Raji (cell line): ENCODE results near the gene PANK4.
A peak's percentile ranks its signal among the peaks of the same experiment; 100 is the strongest.

ENCODE experiments used
- POLR2A ChIP-seq: IDR thresholded peaks from 2 replicates; pipeline ENCODE4 v1.6.1; 2011; ENCODE audit warnings: low read depth, low read length, control low read depth; ENCODE audit not compliant: insufficient read depth

Gene PANK4

DNA sequence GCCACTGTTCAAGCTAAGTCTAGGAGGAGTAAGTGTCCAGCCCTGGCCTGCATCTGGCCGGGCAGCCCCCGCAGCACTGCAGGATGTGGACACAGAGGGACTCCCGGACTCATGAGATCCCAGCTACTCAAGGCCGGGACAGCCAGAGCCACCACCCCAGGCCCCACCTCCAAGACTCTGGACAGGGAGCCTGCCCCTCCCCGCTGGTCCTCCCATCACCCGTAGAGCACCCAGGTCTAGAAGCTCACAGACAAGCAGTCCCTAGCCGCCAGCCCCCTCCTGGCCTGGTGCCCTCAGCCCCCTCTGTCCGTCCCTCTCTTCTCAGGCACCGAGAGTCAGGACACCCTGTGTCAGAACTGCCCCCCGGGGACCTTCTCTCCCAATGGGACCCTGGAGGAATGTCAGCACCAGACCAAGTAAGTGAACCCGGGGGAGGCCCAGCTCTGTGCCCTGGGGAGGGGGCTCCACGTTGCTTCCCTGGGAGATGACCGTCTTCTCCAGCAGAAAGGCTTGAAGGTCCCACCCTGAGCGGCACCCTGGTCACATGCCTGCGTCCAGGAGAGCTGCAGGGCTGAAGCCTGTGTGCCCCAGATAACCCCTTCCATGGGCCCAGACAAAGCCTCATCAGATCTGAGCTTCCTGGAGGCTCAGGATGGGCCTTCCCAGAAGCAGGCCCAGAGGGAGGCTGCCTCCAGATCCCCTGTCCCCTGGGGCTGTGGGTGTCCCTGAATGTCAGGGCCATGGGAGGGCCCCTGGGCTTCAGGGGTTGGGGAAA lies 34.1 kb upstream of the PANK4 start:
- TF ChIP-seq POLR2A, result no peak

DNA sequence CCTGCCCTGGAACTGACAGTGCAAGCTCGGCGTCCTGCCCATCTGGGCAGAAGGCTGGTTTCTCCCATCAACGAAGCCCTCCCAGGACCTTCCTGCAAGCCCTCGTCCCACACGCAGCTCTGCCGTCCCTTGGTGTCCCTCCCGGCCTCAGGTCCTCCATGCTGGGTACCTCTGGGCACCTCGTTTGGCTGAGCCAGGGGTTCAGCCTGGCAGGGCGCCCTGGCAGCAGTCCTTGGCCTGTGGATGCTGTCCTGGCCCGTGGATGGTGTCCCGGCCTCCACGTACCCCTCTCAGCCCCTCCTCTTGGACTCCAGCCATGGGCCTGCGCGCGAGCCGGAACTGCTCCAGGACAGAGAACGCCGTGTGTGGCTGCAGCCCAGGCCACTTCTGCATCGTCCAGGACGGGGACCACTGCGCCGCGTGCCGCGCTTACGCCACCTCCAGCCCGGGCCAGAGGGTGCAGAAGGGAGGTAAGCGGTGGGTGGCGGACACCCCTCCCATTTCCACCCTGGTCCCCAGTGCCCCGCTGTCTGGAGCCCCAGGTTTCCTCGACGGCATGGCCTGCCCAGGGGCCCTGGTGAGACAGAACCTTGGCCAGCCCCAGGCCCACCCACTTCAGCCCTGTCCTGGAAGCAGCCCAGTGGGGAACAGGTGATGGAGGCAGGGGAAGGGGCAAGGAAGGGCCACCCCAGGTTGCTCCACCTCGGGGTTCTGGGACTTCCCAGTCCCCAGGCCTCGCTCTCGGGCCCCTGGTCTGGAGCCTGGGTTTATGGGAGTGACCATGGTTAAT lies 33.3 kb upstream of the PANK4 start:
- TF ChIP-seq POLR2A, result no peak

DNA sequence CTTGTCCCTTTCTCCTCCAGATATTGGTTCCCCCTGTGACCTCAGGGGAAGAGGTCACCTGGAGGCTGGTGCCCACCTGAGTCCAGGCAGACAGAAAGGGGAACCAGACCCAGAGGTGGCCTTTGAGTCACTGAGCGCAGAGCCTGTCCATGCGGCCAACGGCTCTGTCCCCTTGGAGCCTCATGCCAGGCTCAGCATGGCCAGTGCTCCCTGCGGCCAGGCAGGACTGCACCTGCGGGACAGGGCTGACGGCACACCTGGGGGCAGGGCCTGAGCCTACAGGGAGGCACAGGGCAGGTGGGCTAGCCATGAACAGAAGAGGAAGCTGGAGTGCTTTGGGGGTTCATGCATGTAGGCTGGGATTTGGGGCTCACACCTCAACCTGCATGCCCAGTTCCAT lies 32.5 kb upstream of the PANK4 start:
- TF ChIP-seq POLR2A, result no peak

DNA sequence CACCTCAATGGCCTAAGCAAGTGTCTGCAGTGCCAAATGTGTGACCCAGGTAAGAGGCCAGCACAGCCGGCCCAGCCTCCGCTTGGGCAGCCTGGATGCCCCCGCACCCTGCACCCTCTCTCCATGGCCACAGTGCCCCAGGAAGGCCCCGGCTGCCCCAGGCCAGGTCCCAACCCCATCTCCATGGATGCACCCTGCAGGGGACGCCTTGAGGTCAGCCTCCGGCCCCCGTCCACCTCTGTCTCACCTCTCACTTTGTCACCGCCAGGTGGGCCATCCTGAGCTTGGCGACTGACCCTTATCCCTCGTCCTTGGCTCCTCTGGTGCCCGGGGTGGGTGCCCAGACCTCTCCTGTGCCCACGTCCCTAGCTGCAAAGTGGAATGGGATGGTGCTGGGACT lies 32.0 kb upstream of the PANK4 start:
- TF ChIP-seq POLR2A, result no peak

DNA sequence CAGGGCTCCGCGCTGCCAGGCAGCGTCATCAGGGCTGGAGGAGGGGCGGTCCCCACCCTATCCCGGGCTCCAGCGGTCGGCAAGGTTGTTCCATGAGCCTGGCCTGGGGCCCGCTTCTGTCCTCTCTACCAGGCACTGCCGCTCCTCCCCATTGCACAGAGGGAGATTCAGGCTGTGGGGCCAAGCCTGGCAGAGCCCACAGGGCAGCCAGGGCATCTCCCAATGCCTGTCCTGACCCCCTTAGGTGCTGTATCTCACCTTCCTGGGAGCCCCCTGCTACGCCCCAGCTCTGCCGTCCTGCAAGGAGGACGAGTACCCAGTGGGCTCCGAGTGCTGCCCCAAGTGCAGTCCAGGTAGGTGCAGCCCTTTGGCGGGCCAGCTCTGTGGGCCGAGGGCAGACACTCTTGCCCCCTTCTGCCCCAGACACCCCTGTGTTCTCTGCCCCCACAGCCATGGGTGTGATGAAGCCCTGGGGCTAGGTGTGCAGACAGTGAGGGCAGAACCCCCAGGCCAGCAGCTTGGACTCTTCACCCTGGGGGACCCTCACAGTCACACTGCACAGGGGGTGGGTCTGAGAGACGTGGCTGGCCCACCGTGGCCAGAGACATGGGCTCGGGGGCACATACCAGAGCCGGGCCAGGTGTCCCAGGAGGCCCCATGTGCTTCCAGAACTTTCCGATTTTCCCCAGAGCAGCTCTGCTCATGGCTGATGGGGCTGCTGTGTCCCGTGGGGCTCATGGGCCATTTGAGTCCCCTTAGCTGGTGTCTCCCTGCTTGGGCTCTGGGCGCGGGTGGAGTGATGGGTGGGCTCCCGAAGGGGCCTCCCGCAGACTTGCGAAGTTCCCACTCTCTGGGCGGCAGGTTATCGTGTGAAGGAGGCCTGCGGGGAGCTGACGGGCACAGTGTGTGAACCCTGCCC lies 31.3 kb upstream of the PANK4 start:
- no peak for TF ChIP-seq POLR2A

DNA sequence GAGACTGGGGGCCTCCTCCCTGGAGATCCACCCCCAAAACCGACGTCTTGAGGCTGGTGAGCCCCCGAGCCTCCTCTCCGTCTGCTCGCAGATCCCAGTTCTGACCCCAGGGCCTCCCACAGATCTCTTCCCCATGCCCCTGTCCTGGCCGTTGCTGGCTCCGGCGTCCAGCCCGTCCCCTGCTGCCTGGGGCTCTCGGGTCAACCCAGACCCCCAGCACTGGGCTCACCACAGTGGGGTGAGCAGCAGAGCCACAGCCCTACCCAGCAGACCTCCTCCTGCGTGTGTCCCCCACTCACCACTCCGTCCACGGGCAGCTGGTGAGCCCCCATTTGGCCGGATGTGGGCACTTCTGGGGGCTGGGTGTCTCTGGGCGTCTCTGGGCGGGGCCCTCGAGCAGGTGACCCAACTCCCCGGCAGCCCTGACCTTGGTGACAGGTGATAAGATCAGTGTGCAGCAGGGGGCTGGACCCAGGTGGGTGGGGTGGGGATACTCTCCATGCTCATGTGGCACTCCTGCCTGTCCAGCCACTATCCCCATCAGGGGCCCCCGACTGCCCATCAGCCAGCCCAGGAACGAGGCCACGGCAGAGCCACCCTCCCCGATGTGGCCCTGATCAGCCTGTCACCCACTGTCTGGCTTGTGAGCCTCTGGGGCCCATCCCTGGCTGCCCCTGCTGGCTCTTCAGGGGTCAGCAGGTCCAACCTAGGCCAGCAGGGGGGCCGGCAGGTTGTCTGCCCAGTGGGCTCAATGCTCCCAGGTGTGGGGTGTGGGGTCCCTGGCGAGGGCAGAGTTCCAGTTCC lies 30.5 kb upstream of the PANK4 start:
- 0 out of 2 replicates have a peak, but pooled peaks have one; percentile 44 for TF ChIP-seq POLR2A

DNA sequence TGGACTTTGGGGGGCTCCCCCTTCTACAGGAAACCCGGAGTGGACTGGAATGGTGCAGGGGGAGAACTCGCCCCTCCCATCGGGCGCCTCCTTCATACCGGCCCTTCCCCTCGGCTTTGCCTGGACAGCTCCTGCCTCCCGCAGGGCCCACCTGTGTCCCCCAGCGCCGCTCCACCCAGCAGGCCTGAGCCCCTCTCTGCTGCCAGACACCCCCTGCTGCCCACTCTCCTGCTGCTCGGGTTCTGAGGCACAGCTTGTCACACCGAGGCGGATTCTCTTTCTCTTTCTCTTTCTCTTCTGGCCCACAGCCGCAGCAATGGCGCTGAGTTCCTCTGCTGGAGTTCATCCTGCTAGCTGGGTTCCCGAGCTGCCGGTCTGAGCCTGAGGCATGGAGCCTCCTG lies 29.9 kb upstream of the PANK4 start, which contains the start of gene TNFRSF14:
TNFRSF14 (plus strand) TSS at position 95 of the 401 bp plus-strand sequence; CDS start at position 389, 294 bp downstream.
- TF ChIP-seq POLR2A, result peak; percentile 61

DNA sequence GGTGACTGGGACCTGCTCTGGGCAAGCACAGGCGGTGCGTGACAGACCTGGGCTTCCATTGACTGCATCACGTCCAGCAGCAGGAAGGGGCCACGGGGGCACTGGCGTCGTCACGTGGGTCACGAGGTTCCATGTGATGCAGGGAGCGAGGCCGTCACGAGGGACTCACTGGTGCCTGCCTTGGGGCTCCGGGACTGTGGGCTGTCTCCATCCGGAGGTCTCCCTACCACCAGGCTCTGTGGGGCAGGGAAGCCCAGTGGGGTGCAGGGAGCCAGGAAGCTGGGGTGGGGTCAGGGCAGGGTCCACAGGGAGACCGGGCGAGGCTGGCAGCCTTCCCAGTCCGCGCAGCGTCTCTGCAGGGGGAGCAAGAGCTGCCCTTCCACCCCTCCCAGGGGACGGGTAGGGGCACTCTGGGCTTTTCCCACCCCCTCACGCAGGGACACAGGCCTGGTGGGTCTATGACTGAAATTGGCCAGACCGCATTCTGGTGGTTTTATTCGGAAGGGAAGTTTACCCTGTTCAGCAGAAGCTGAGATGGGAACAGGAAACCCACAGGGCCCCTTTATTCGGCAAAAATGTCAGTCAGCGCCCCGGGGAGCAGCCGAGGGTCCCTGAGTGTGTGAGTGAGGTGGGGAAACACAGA lies 29.4 kb upstream of the PANK4 start:
- no peak for TF ChIP-seq POLR2A

DNA sequence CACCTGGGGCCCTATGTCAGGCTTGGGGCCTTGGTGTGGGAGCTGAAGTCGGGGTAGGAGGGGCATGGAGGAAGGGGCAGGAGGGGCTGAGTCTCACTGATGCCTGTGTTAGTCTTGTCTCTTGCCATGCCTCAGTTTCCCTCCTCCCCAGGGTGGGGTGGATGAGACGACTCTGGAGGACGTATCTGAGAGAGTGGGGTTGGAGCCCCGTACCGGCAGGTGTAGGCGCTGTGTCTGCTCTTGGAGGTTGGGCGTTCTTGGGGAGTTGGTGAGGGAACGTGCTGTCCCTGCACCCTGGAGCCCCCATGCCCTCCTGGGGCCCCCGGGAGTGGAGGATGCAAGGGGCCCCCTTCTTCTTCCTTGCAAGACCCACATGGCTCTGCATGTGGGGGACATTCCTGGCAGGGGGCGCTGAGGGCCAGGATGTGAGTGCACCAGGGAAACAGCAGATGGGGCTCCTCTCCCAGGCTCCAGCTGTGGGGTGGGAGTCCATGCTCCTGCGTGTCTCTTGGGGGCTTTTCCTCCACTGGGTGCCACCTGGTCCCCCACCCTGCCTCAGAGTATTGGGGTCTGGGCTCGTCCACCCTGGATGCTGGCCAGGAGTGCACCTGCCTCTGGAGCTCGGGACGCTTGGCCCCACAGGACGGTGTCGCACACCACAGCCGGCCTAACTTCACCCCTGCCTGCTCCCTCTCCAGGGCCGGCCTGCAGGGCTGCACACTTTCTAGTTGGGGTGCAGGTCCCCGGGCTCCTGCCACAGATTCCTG lies 28.4 kb upstream of the PANK4 start:
- TF ChIP-seq POLR2A, result no peak; the same call in 1 of the 2 replicates

DNA sequence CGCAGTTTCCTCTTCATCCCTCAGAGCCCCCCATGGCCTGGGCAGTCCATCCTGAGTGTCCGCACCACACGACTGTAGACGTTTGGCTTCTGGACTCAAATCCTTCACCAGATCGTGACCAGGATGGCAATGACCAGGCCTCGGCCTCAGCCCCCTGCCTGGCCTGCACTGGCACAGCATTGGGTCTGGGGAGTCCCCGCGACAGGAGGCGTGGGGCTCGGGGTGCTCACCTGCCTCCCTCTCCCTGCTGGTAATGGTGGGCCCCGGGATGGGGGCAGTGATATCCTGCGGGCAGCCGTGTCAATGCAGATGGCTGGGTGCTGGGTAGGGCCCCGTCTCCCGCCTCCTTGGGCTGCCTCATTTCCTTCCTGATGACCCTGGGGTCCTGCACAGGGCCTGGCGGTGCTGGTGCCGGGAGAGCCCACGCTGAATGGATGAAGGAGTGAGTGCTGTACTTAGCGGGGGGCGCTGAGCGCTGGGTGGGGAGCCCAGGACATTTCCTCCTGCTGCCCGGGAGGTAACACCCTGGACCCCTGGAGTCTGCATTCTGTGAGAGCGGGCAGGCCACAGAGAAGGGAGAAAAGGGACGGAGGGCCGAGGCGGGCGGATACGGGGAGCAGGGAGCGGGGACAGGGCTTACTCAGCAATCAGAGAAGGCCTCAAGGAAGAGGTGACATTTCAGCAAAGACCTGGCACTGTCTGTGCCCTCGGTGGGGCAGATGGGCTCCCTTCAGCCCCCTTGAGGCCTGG lies 27.6 kb upstream of the PANK4 start:
- TF ChIP-seq POLR2A, result no peak

DNA sequence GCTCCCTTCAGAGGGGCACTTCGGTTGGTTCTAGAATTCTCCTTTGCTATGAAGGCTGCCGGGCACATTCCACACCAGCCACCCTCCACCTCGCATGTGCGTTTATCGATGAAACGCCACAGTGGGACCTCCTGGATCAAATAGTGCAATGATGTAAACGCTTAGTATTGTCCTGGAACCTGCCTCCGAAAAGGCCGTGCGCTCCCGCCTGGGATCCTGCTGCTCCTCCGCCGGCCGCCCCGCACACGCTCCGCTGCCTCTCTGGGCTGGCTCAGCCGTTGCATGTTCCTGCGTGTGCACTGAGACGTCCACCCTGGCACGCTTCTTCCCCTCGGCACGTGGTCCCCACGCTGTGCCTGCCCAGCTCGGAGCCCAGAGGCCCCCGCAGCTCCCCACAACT lies 25.8 kb upstream of the PANK4 start:
- no peak for TF ChIP-seq POLR2A

DNA sequence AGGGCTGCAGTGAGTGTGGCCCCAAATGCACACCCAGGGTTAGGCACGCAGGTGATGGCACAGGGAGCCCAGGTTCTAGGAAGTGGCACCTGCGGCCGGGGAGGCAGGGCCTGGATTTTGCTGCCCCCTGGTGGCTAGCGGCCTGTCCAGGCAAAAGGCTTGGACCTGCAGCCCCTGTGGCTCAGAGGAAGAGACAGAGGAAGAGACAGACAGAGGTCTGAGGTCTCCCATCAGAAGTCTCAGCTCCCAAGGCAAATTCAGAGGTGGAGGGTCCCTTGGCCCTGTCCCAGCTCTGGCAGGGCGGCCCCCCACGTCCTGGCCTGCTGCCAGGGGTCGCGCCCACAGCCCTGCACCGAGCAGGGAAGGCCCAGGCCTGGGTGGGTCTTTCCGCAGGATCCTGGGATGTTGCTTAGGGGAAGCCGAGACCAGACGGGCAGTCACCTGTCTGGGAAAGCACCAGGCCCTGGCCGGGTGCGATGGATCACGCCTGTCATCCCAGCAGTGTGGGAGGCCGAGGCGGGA lies 21.7 kb upstream of the PANK4 start:
- TF ChIP-seq POLR2A, result peak; percentile 63
